Gastrocnemius medialis (tissue), 4 donors: ENCODE results near the gene HPCAL1.

Source experiments
- POLR2A ChIP-seq, 2 donors: fragments of 450-650 bp; IDR thresholded peaks; one replicate each; pipeline ENCODE4 v1.6.1; 2017; ENCODE audit warnings: antibody characterized with exemption in 2 of 2, mild to moderate bottlenecking in 2 of 2, moderate library complexity in 2 of 2
- TF ChIP-seq, protein P1 (sequence below), 5 experiments: fragments of 450-650 bp in 3 of 5; fragments of 200-600 bp in 2 of 5; sonication (generic) in 2 of 5; IDR thresholded peaks in 4 of 5; conservative IDR thresholded peaks in 1 of 5; 1 replicate in 4 of 5; 2 replicates in 1 of 5; pipeline ENCODE4 v1.5.1; 2016 to 2019; ENCODE audit warnings: antibody characterized with exemption in 5 of 5, mild to moderate bottlenecking in 3 of 5, moderate library complexity in 3 of 5

DNA sequence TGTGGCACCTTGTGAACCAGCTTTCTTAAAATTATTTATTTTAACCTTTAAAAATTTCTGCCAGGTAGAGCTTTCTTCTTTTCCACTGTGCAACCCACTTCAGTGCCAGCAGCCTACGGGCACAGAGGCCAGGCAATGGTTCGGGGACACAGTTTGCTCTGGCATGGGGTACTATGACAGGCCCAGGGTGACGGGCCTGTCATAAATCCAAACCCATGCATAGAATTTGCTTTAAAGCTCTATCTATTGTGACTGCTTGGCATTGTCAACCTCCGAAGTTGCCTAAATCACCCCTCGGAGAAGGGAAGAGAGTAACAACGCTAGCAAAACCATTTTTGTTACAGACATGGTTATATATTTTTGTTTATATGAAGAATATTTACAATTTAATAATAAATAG lies 143.9 kb downstream of the HPCAL1 start:
- TF ChIP-seq POLR2A (IDR thresholded peaks at IDR 0.05) = no peak
- TF ChIP-seq, protein P1, sequence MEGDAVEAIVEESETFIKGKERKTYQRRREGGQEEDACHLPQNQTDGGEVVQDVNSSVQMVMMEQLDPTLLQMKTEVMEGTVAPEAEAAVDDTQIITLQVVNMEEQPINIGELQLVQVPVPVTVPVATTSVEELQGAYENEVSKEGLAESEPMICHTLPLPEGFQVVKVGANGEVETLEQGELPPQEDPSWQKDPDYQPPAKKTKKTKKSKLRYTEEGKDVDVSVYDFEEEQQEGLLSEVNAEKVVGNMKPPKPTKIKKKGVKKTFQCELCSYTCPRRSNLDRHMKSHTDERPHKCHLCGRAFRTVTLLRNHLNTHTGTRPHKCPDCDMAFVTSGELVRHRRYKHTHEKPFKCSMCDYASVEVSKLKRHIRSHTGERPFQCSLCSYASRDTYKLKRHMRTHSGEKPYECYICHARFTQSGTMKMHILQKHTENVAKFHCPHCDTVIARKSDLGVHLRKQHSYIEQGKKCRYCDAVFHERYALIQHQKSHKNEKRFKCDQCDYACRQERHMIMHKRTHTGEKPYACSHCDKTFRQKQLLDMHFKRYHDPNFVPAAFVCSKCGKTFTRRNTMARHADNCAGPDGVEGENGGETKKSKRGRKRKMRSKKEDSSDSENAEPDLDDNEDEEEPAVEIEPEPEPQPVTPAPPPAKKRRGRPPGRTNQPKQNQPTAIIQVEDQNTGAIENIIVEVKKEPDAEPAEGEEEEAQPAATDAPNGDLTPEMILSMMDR (IDR thresholded peaks at IDR 0.05 in 4 of 5, conservative IDR thresholded peaks at IDR 0.05 in 1 of 5) = no peak
